HepG2 (cell line): ENCODE results near the gene SEMA6B. TPM values are rescaled to one million over a fixed set of nuclear protein-coding genes. Genes with fewer than 3 reads are reported as not detected.

ENCODE experiments used
- CEBPG ChIP-seq: IDR thresholded peaks from 2 replicates; pipeline ENCODE4 v1.6.1; 2016
- DMAP1 ChIP-seq: IDR thresholded peaks from 2 replicates; pipeline ENCODE4 v1.6.1; 2016
- HNRNPUL1 ChIP-seq: fragments of 200-400 bp; formaldehyde crosslinking; IDR thresholded peaks from 2 replicates; pipeline ENCODE4 v1.6.1; 2017; ENCODE audit warnings: low read depth, mild to moderate bottlenecking, low read length, moderate library complexity
- HOXD1 ChIP-seq: sonication (generic); formaldehyde crosslinking; IDR thresholded peaks from 2 replicates; pipeline ENCODE4 v1.5.0; 2020; ENCODE audit warnings: missing genetic modification reagents
- NR2C2 ChIP-seq: sonication (generic); formaldehyde crosslinking; IDR thresholded peaks from 2 replicates; pipeline ENCODE4 v1.4.0; 2020; ENCODE audit warnings: missing genetic modification reagents, mild to moderate bottlenecking, moderate library complexity, borderline replicate concordance
- PAF1 ChIP-seq: IDR thresholded peaks from 2 replicates; pipeline ENCODE4 v1.6.1; 2016; ENCODE audit warnings: missing genetic modification reagents, missing compliant biosample characterization
- SMARCE1 ChIP-seq: fragments of 450-650 bp; IDR thresholded peaks from 2 replicates; pipeline ENCODE4 v1.6.1; 2017; ENCODE audit warnings: borderline replicate concordance
- SYNCRIP ChIP-seq: fragments of 200-400 bp; formaldehyde crosslinking; IDR thresholded peaks from 2 replicates; pipeline ENCODE4 v1.6.1; 2018; ENCODE audit warnings: mild to moderate bottlenecking, low read depth, low read length; ENCODE audit not compliant: insufficient read depth
- TAF15 ChIP-seq: fragments of 200-400 bp; formaldehyde crosslinking; IDR thresholded peaks from one replicate; pipeline ENCODE4 v1.6.1; 2018; ENCODE audit warnings: mild to moderate bottlenecking, low read depth, low read length; ENCODE audit not compliant: poor library complexity, severe bottlenecking
- TEAD2 ChIP-seq: sonication (generic); formaldehyde crosslinking; IDR thresholded peaks from 2 replicates; pipeline ENCODE4 v1.9.0; 2021; ENCODE audit warnings: missing genetic modification reagents
- ZNF138 ChIP-seq: sonication (generic); formaldehyde crosslinking; IDR thresholded peaks from 2 replicates; pipeline ENCODE4 v1.5.0; 2020; ENCODE audit warnings: mild to moderate bottlenecking, low read depth, missing genetic modification reagents
- ZNF383 ChIP-seq: sonication (generic); formaldehyde crosslinking; IDR thresholded peaks from 2 replicates; pipeline ENCODE4 v1.4.0; 2020; ENCODE audit warnings: missing genetic modification reagents, mild to moderate bottlenecking, borderline replicate concordance
- ZNF629 ChIP-seq: sonication (generic); formaldehyde crosslinking; conservative IDR thresholded peaks from 2 replicates; pipeline ENCODE4 v1.5.0; 2020; ENCODE audit warnings: missing genetic modification reagents
- polyA plus RNA-seq, 8 experiments: library from polyadenylated mRNA; depleted of rRNA in 3 of 8; stranded (reverse) in 7 of 8; unstranded in 1 of 8; fragments of >200 nt; fragmentation: Illumina TruSeq in 4 of 8; extraction: Trizol in 4 of 8; gene quantifications; 2 replicates each; pipeline versions ENCODE4 v1.2.1 to v1.2.3, GENCODE V29; 2011 to 2016; ENCODE audit warnings: low read depth in 4 of 8, missing spikeins in 1 of 8, mixed read lengths in 1 of 8; ENCODE audit not compliant: insufficient read depth in 1 of 8
- total RNA-seq, 5 experiments: library from RNA; depleted of rRNA; stranded (reverse); fragments of >200 nt; fragmentation: Illumina TruSeq; extraction: Trizol; gene quantifications; 2 replicates each; pipeline ENCODE4 v1.2.3, GENCODE V29; 2016; ENCODE audit warnings: low read depth in 1 of 5
- TF ChIP-seq, protein P1 (sequence below): sonication (generic); formaldehyde crosslinking; IDR thresholded peaks from 2 replicates; pipeline ENCODE4 v1.4.0; 2020; ENCODE audit warnings: missing genetic modification reagents, borderline replicate concordance
- TF ChIP-seq, protein P2 (sequence below), 2 experiments: fragments of 450-650 bp in 1 of 2; sonication (generic) in 1 of 2; formaldehyde crosslinking in 1 of 2; IDR thresholded peaks; 2 replicates each; pipeline versions ENCODE4 v1.6.1 to v1.8.0; 2016 to 2022; ENCODE audit warnings: antibody characterized with exemption in 1 of 2, mild to moderate bottlenecking in 1 of 2, missing genetic modification reagents in 1 of 2
- TF ChIP-seq, protein P3 (sequence below): sonication (generic); formaldehyde crosslinking; IDR thresholded peaks from 2 replicates; pipeline ENCODE4 v1.4.0; 2020; ENCODE audit warnings: missing genetic modification reagents

The SEMA6B gene
- total and polyA plus RNA-seq, 2 of the 13 experiments (the other 11 are each of a cell fraction or from before 2014, with no cell fraction given), result 45.5 to 67.1 TPM

DNA sequence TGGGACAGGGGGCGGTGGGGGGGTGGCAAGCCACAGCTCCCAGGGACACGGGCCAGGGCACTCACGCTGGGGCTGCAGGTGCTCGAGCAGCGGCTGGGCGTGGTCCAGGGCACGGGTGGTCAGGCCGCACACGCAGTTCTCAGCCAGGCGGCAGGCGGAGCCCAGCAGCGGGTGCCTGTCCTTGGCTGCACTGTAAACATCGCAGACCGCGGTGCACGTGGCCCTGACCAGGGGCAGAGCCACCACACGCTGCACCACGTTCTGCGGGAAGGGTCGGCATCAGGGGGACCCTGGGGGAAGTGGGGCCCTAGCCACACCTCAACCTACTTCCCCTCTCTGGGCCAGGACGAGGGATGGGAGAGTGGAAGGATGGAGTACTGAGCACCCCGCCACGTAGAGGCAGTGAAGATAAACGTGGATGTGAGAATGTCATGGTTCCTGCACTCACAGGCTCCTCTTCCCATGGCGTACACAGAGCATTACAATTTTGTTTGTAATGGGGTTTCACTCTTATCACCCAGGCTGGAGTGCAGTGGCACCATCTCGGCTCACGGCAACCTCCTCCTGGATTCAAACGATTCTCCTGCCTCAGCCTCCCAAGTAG, 27.8 kb downstream of the SEMA6B start (continued):
- TF ChIP-seq, protein P1, sequence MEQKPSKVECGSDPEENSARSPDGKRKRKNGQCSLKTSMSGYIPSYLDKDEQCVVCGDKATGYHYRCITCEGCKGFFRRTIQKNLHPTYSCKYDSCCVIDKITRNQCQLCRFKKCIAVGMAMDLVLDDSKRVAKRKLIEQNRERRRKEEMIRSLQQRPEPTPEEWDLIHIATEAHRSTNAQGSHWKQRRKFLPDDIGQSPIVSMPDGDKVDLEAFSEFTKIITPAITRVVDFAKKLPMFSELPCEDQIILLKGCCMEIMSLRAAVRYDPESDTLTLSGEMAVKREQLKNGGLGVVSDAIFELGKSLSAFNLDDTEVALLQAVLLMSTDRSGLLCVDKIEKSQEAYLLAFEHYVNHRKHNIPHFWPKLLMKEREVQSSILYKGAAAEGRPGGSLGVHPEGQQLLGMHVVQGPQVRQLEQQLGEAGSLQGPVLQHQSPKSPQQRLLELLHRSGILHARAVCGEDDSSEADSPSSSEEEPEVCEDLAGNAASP, result peak; percentile 85
- TF ChIP-seq, protein P2, sequence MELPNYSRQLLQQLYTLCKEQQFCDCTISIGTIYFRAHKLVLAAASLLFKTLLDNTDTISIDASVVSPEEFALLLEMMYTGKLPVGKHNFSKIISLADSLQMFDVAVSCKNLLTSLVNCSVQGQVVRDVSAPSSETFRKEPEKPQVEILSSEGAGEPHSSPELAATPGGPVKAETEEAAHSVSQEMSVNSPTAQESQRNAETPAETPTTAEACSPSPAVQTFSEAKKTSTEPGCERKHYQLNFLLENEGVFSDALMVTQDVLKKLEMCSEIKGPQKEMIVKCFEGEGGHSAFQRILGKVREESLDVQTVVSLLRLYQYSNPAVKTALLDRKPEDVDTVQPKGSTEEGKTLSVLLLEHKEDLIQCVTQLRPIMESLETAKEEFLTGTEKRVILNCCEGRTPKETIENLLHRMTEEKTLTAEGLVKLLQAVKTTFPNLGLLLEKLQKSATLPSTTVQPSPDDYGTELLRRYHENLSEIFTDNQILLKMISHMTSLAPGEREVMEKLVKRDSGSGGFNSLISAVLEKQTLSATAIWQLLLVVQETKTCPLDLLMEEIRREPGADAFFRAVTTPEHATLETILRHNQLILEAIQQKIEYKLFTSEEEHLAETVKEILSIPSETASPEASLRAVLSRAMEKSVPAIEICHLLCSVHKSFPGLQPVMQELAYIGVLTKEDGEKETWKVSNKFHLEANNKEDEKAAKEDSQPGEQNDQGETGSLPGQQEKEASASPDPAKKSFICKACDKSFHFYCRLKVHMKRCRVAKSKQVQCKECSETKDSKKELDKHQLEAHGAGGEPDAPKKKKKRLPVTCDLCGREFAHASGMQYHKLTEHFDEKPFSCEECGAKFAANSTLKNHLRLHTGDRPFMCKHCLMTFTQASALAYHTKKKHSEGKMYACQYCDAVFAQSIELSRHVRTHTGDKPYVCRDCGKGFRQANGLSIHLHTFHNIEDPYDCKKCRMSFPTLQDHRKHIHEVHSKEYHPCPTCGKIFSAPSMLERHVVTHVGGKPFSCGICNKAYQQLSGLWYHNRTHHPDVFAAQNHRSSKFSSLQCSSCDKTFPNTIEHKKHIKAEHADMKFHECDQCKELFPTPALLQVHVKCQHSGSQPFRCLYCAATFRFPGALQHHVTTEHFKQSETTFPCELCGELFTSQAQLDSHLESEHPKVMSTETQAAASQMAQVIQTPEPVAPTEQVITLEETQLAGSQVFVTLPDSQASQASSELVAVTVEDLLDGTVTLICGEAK (IDR thresholded peaks at IDR 0.05), result no peak
- TF ChIP-seq, protein P2 (CRISPR knock-in tag; IDR thresholded peaks at IDR 0.05), result peak; percentile 30; the same call in 1 of the 2 replicates
- TF ChIP-seq ZNF629 (CRISPR knock-in tag) (0 out of 2 replicates have a peak, but pooled peaks have one; percentile 7), SMARCE1 (no peak), DMAP1 (CRISPR knock-in tag) (no peak), SYNCRIP (no peak), HOXD1 (CRISPR knock-in tag) (0 out of 2 replicates have a peak, but pooled peaks have one; percentile 65), HNRNPUL1 (no peak), ZNF138 (CRISPR knock-in tag) (no peak), PAF1 (no peak), TAF15 (no peak), TEAD2 (CRISPR knock-in tag) (no peak), ZNF383 (no peak), CEBPG (CRISPR knock-in tag) (no peak), NR2C2 (CRISPR knock-in tag) (0 out of 2 replicates have a peak, but pooled peaks have one; percentile 20)
- TF ChIP-seq, protein P3, sequence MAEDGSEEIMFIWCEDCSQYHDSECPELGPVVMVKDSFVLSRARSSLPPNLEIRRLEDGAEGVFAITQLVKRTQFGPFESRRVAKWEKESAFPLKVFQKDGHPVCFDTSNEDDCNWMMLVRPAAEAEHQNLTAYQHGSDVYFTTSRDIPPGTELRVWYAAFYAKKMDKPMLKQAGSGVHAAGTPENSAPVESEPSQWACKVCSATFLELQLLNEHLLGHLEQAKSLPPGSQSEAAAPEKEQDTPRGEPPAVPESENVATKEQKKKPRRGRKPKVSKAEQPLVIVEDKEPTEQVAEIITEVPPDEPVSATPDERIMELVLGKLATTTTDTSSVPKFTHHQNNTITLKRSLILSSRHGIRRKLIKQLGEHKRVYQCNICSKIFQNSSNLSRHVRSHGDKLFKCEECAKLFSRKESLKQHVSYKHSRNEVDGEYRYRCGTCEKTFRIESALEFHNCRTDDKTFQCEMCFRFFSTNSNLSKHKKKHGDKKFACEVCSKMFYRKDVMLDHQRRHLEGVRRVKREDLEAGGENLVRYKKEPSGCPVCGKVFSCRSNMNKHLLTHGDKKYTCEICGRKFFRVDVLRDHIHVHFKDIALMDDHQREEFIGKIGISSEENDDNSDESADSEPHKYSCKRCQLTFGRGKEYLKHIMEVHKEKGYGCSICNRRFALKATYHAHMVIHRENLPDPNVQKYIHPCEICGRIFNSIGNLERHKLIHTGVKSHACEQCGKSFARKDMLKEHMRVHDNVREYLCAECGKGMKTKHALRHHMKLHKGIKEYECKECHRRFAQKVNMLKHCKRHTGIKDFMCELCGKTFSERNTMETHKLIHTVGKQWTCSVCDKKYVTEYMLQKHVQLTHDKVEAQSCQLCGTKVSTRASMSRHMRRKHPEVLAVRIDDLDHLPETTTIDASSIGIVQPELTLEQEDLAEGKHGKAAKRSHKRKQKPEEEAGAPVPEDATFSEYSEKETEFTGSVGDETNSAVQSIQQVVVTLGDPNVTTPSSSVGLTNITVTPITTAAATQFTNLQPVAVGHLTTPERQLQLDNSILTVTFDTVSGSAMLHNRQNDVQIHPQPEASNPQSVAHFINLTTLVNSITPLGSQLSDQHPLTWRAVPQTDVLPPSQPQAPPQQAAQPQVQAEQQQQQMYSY (CRISPR knock-in tag), result no peak
